Stimulated activated CD4-positive, alpha-beta T cell treated with anti-CD3 and anti-CD28 coated beads, Interleukin-1b, Interleukin-23, amount 100 ng/mL, for 4 hours (primary cell): ENCODE measurements around the gene ZC4H2.
A peak's percentile ranks its signal among the peaks of the same experiment; 100 is the strongest.
"Not testable (repeated sequence)": the region's sequence is repeated elsewhere in the genome, so short reads cannot be mapped to it uniquely, and the experiment has no call there.

ENCODE experiments used
- DNase-seq, 2 donors: peaks; one replicate each; pipeline ENCODE4 v3.0.0-alpha.2; 2020; ENCODE audit warnings: low read depth in 2 of 2

The ZC4H2 gene

GRCh38 chrX:64975989-64976672 lies at the start of gene ZC4H2:
Gene ZC4H2 (minus strand): TSS chrX:64976450. CDS start chrX:64976377, 73 bp downstream.
- peak; percentile 36 to 44 for DNase-seq

- no peak for DNase-seq
Observed at GRCh38 chrX:65017451-65017850, 41.2 kb upstream of the ZC4H2 start.

- DNase-seq: no peak
Observed at GRCh38 chrX:65014230-65014629, 38.0 kb upstream of the ZC4H2 start.

GRCh38 chrX:65009459-65009858 lies 33.2 kb upstream of the ZC4H2 start:
- no peak for DNase-seq

- not testable (repeated sequence) for DNase-seq
Observed at GRCh38 chrX:65002208-65002607, 26.0 kb upstream of the ZC4H2 start.

- no peak for DNase-seq
Observed at GRCh38 chrX:64996805-64997204, 20.6 kb upstream of the ZC4H2 start.

GRCh38 chrX:64994131-64994798 lies 18.0 kb upstream of the ZC4H2 start:
- no peak for DNase-seq

- DNase-seq: no peak
Observed at GRCh38 chrX:64977830-64978229, 1.6 kb upstream of the ZC4H2 start.

- DNase-seq: no peak
Observed at GRCh38 chrX:64977051-64977450, 801 bp upstream of the ZC4H2 start.

- DNase-seq: no peak
Observed at GRCh38 chrX:64976673-64977040, 407 bp upstream of the ZC4H2 start.

GRCh38 chrX:64975491-64975890 lies 759 bp downstream of the ZC4H2 start:
- DNase-seq: peak; percentile 0 to 7

- DNase-seq: no peak
Observed at GRCh38 chrX:64925480-64925879, 50.8 kb downstream of the ZC4H2 start.

- no peak for DNase-seq
Observed at GRCh38 chrX:64908121-64908520, 68.1 kb downstream of the ZC4H2 start.

- peak in 1 of 2 donors; percentile 9 for DNase-seq
Observed at GRCh38 chrX:64894454-64895038, 81.7 kb downstream of the ZC4H2 start.

GRCh38 chrX:64885850-64886249 lies 90.4 kb downstream of the ZC4H2 start:
- DNase-seq: no peak

- not testable (repeated sequence) for DNase-seq
Observed at GRCh38 chrX:64878709-64879108, 97.5 kb downstream of the ZC4H2 start.

- no peak for DNase-seq
Observed at GRCh38 chrX:64867217-64867616, 109.0 kb downstream of the ZC4H2 start.
